GM23338 (cell line): ENCODE results near the gene RIGI. TPM values are rescaled to one million over a fixed set of nuclear protein-coding genes. Genes with fewer than 3 reads are reported as not detected.

Source experiments
- ATAC-seq: fragments of 200-7000 bp; cut with Tn5 transposase; 3 replicates; pipeline ENCODE4 v1.9.1; 2020
- DNase-seq: peaks from one replicate; pipeline ENCODE4 v3.0.0-alpha.2; 2015; ENCODE audit warnings: low spot score
- H2AFZ ChIP-seq: fragments of 200-600 bp; sonication (generic); 2 replicates; pipeline ENCODE4 v1.8.0; 2016; ENCODE audit warnings: antibody characterized with exemption, mild to moderate bottlenecking, moderate library complexity
- H3F3A ChIP-seq: fragments of 200-600 bp; sonication (generic); replicated peaks from 2 replicates; pipeline ENCODE4 v1.8.0; 2017; ENCODE audit warnings: antibody characterized with exemption, mixed run types, low read depth
- H3K27ac ChIP-seq: fragments of 200-600 bp; sonication (generic); 2 replicates; pipeline ENCODE4 v1.6.1; 2016; ENCODE audit warnings: low read depth
- H3K27me3 ChIP-seq: fragments of 200-600 bp; sonication (generic); 2 replicates; pipeline ENCODE4 v1.8.0; 2016; ENCODE audit warnings: mild to moderate bottlenecking, mixed run types, moderate library complexity; ENCODE audit not compliant: insufficient read depth
- H3K36me3 ChIP-seq: fragments of 200-600 bp; sonication (generic); 2 replicates; pipeline ENCODE4 v1.8.0; 2016; ENCODE audit warnings: mild to moderate bottlenecking; ENCODE audit not compliant: insufficient read depth
- H3K4me1 ChIP-seq: fragments of 200-600 bp; sonication (generic); 2 replicates; pipeline ENCODE4 v1.8.0; 2016; ENCODE audit warnings: mild to moderate bottlenecking, moderate library complexity; ENCODE audit not compliant: insufficient read depth
- H3K4me2 ChIP-seq: fragments of 200-600 bp; sonication (generic); 2 replicates; pipeline ENCODE4 v1.7.1; 2017; ENCODE audit warnings: mixed run types
- H3K4me3 ChIP-seq: fragments of 200-600 bp; sonication (generic); 2 replicates; pipeline ENCODE4 v1.6.1; 2016; ENCODE audit warnings: mixed run types
- H3K79me2 ChIP-seq: fragments of 200-600 bp; sonication (generic); replicated peaks from 2 replicates; pipeline ENCODE4 v1.8.0; 2017; ENCODE audit warnings: mild to moderate bottlenecking; ENCODE audit not compliant: insufficient read depth
- H3K9me2 ChIP-seq: fragments of 200-600 bp; sonication (generic); 2 replicates; pipeline ENCODE4 v1.8.0; 2017; ENCODE audit not compliant: insufficient read depth
- H4K20me1 ChIP-seq: fragments of 200-600 bp; sonication (generic); replicated peaks from 2 replicates; pipeline ENCODE4 v1.8.0; 2017; ENCODE audit warnings: mild to moderate bottlenecking; ENCODE audit not compliant: insufficient read depth
- H3K27ac Mint-ChIP-seq: 2 replicates; pipeline ENCODE4 v1.8.0; 2020; ENCODE audit warnings: inconsistent platforms, mild to moderate bottlenecking, moderate library complexity, mixed read lengths
- H3K27me3 Mint-ChIP-seq: 3 replicates; pipeline ENCODE4 v1.8.0; 2022; ENCODE audit warnings: low read depth, mild to moderate bottlenecking, moderate library complexity, mixed read lengths, inconsistent platforms; ENCODE audit not compliant: insufficient read depth, poor library complexity
- H3K36me3 Mint-ChIP-seq: 3 replicates; pipeline ENCODE4 v1.8.0; 2021; ENCODE audit warnings: low read depth, mild to moderate bottlenecking, inconsistent platforms, moderate library complexity, mixed read lengths
- H3K4me1 Mint-ChIP-seq: 3 replicates; pipeline ENCODE4 v1.8.0; 2020; ENCODE audit warnings: mild to moderate bottlenecking, inconsistent platforms, mixed read lengths
- H3K4me3 Mint-ChIP-seq: 3 replicates; pipeline ENCODE4 v1.8.0; 2021; ENCODE audit warnings: moderate library complexity, mild to moderate bottlenecking, inconsistent platforms, mixed read lengths
- H3K9me3 Mint-ChIP-seq: 3 replicates; pipeline ENCODE4 v1.8.0; 2020; ENCODE audit warnings: moderate library complexity, mild to moderate bottlenecking, inconsistent platforms, mixed read lengths
- polyA plus RNA-seq: library from polyadenylated mRNA; unstranded; fragments of >200 nt; fragmentation: Nextera tagmentation; extraction: Ambion mirVana; gene quantifications from 2 replicates; pipeline ENCODE4 v1.2.1, GENCODE V29; 2016
- total RNA-seq: library from RNA; depleted of rRNA; stranded (reverse); fragments of >200 nt; shearing (Covaris generic); gene quantifications from 2 replicates; pipeline ENCODE4 v1.2.3, GENCODE V29; 2014
- TF ChIP-seq, protein P1 (sequence below), 2 experiments: fragments of 200-600 bp in 1 of 2; sonication (generic) in 1 of 2; conservative IDR thresholded peaks; 2 replicates each; pipeline versions ENCODE4 v1.5.1 to v1.6.1; 2016 to 2017; ENCODE audit warnings: antibody characterized with exemption in 2 of 2, low read depth in 2 of 2, mild to moderate bottlenecking in 2 of 2, moderate library complexity in 1 of 2
- TF ChIP-seq, protein P2 (sequence below): fragments of 250-450 bp; sonication (Bioruptor Pico); IDR thresholded peaks from 2 replicates; pipeline ENCODE4 v1.5.0; 2020; ENCODE audit warnings: mild to moderate bottlenecking, moderate library complexity

Gene RIGI
- total and polyA plus RNA-seq, 2 experiments from 2014 or later: 14.2 to 14.7 TPM

DNA sequence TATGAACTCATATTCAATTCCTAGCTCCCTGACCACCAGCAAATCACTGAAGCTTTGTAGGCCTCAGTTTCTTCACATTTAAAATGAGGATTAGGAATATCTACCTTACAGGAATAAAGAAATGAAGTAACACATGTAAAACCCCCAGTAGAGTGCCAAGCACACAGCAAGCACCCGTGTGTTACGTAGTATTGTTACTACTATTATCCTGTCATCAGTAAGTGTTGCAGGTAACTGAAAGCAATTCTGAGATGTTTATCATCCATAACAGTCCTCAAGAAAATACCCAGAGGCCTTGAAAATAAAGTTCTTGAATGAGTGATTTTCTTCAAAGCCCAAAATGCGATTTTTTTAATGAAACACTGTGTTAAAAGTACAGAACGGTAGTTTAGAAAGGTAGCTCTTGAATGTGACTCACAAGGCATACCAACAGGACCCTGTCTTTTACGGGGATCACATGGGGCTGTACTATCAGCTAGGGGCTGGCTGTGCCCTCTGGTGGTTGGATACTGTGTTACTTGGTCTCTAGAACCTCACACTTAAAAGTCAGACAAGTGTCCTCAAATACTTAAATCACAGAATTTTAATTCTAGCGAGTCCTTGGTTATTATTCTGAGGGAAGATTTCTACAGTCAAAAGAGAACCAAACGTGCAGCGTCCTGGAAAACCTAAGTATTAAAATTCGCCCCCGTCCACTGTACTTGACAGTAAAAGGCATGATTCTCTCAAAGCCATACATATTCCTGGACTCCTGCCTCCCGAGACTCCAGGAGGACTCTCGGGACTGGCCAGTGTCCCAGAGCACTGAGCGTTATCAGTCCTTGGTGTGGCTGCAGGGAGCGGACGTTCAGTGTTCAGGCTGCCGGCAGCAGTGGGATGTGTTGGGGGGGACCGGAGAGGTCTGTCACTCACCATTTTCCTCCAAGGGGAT lies 46.2 kb upstream of the RIGI start:
- Mint-ChIP-seq H3K4me3 (peak overlapping the region; percentile 100), H3K9me3 (no peaks in the 10 kb centered on the region), H3K27me3 (peaks cover 8% of the 10 kb centered on the region), H3K36me3 (peaks cover 16% of the 10 kb centered on the region), H3K27ac (peak overlapping the region; percentile 99), H3K4me1 (peaks cover 7% of the 10 kb centered on the region; the same call in 2 of the 3 replicates)
- ATAC-seq (peak; percentile 96), DNase-seq (peak; percentile 92)
- Histone ChIP-seq H2AFZ (peak overlapping the region; percentile 79; the same call in 1 of the 2 replicates), H3K27ac (peak overlapping the region; percentile 75), H3K9me2 (no peaks in the 10 kb centered on the region), H3K4me2 (peak overlapping the region; percentile 87), H4K20me1 (no peaks in the 10 kb centered on the region), H3F3A (no peaks in the 10 kb centered on the region), H3K4me3 (peak overlapping the region; percentile 82), H3K27me3 (no peaks in the 10 kb centered on the region), H3K4me1 (peaks cover 11% of the 10 kb centered on the region), H3K36me3 (peaks cover 10% of the 10 kb centered on the region; the same call in 1 of the 2 replicates), H3K79me2 (peaks cover 46% of the 10 kb centered on the region)
- TF ChIP-seq, protein P1, sequence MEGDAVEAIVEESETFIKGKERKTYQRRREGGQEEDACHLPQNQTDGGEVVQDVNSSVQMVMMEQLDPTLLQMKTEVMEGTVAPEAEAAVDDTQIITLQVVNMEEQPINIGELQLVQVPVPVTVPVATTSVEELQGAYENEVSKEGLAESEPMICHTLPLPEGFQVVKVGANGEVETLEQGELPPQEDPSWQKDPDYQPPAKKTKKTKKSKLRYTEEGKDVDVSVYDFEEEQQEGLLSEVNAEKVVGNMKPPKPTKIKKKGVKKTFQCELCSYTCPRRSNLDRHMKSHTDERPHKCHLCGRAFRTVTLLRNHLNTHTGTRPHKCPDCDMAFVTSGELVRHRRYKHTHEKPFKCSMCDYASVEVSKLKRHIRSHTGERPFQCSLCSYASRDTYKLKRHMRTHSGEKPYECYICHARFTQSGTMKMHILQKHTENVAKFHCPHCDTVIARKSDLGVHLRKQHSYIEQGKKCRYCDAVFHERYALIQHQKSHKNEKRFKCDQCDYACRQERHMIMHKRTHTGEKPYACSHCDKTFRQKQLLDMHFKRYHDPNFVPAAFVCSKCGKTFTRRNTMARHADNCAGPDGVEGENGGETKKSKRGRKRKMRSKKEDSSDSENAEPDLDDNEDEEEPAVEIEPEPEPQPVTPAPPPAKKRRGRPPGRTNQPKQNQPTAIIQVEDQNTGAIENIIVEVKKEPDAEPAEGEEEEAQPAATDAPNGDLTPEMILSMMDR (conservative IDR thresholded peaks at IDR 0.05; ENCODE audit: low read depth in 2 of 2): peak; percentile 81 to 85
- TF ChIP-seq, protein P2, sequence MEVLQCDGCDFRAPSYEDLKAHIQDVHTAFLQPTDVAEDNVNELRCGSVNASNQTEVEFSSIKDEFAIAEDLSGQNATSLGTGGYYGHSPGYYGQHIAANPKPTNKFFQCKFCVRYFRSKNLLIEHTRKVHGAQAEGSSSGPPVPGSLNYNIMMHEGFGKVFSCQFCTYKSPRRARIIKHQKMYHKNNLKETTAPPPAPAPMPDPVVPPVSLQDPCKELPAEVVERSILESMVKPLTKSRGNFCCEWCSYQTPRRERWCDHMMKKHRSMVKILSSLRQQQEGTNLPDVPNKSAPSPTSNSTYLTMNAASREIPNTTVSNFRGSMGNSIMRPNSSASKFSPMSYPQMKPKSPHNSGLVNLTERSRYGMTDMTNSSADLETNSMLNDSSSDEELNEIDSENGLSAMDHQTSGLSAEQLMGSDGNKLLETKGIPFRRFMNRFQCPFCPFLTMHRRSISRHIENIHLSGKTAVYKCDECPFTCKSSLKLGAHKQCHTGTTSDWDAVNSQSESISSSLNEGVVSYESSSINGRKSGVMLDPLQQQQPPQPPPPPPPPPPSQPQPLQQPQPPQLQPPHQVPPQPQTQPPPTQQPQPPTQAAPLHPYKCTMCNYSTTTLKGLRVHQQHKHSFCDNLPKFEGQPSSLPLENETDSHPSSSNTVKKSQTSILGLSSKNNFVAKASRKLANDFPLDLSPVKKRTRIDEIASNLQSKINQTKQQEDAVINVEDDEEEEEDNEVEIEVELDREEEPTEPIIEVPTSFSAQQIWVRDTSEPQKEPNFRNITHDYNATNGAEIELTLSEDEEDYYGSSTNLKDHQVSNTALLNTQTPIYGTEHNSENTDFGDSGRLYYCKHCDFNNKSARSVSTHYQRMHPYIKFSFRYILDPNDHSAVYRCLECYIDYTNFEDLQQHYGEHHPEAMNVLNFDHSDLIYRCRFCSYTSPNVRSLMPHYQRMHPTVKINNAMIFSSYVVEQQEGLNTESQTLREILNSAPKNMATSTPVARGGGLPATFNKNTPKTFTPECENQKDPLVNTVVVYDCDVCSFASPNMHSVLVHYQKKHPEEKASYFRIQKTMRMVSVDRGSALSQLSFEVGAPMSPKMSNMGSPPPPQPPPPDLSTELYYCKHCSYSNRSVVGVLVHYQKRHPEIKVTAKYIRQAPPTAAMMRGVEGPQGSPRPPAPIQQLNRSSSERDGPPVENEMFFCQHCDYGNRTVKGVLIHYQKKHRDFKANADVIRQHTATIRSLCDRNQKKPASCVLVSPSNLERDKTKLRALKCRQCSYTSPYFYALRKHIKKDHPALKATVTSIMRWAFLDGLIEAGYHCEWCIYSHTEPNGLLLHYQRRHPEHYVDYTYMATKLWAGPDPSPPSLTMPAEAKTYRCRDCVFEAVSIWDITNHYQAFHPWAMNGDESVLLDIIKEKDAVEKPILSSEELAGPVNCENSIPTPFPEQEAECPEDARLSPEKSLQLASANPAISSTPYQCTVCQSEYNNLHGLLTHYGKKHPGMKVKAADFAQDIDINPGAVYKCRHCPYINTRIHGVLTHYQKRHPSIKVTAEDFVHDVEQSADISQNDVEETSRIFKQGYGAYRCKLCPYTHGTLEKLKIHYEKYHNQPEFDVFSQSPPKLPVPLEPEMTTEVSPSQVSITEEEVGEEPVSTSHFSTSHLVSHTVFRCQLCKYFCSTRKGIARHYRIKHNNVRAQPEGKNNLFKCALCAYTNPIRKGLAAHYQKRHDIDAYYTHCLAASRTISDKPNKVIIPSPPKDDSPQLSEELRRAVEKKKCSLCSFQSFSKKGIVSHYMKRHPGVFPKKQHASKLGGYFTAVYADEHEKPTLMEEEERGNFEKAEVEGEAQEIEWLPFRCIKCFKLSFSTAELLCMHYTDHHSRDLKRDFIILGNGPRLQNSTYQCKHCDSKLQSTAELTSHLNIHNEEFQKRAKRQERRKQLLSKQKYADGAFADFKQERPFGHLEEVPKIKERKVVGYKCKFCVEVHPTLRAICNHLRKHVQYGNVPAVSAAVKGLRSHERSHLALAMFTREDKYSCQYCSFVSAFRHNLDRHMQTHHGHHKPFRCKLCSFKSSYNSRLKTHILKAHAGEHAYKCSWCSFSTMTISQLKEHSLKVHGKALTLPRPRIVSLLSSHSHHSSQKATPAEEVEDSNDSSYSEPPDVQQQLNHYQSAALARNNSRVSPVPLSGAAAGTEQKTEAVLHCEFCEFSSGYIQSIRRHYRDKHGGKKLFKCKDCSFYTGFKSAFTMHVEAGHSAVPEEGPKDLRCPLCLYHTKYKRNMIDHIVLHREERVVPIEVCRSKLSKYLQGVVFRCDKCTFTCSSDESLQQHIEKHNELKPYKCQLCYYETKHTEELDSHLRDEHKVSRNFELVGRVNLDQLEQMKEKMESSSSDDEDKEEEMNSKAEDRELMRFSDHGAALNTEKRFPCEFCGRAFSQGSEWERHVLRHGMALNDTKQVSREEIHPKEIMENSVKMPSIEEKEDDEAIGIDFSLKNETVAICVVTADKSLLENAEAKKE (CRISPR knock-in tag): no peak
